ENCODE results near the gene CD7. TPM values are rescaled to one million over a fixed set of nuclear protein-coding genes. Genes with fewer than 3 reads are reported as not detected.
A peak's percentile ranks its signal among the peaks of the same experiment; 100 is the strongest.

The CD7 gene
- total RNA-seq, 1 donor from 2014 or later: not detected

- H3K27me3 Mint-ChIP-seq (ENCODE audit: insufficient read depth, low read depth): peaks cover 11% of the 10 kb centered on the region
- peak within 1 kb of the TSS; percentile 100 for H3K27ac ChIP-seq
- H3K27ac Mint-ChIP-seq: peak within 1 kb of the TSS; percentile 100
- peak within 1 kb of the TSS; percentile 82 for H3K4me3 ChIP-seq
- peak within 1 kb of the TSS; percentile 81 for H2AFZ ChIP-seq (replicated peaks)
- peaks cover 9% of the 10 kb centered on the region for H3K36me3 ChIP-seq
- H3K9ac ChIP-seq: peak within 1 kb of the TSS; percentile 99
- peak within 1 kb of the TSS; percentile 94 for H3K4me3 Mint-ChIP-seq
- H3K9me3 Mint-ChIP-seq: no peaks in the 10 kb centered on the region
- TF ChIP-seq EZH2phosphoT487 (IDR thresholded peaks at IDR 0.05): no peak
- no peak for TF ChIP-seq EZH2 (IDR thresholded peaks at IDR 0.05)
- TF ChIP-seq, protein P1, sequence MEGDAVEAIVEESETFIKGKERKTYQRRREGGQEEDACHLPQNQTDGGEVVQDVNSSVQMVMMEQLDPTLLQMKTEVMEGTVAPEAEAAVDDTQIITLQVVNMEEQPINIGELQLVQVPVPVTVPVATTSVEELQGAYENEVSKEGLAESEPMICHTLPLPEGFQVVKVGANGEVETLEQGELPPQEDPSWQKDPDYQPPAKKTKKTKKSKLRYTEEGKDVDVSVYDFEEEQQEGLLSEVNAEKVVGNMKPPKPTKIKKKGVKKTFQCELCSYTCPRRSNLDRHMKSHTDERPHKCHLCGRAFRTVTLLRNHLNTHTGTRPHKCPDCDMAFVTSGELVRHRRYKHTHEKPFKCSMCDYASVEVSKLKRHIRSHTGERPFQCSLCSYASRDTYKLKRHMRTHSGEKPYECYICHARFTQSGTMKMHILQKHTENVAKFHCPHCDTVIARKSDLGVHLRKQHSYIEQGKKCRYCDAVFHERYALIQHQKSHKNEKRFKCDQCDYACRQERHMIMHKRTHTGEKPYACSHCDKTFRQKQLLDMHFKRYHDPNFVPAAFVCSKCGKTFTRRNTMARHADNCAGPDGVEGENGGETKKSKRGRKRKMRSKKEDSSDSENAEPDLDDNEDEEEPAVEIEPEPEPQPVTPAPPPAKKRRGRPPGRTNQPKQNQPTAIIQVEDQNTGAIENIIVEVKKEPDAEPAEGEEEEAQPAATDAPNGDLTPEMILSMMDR (IDR thresholded peaks at IDR 0.05): no peak
- no peaks in the 10 kb centered on the region for H3K9me3 ChIP-seq (ENCODE audit: low read depth)
- H3K4me1 Mint-ChIP-seq: peaks cover 37% of the 10 kb centered on the region
- peak; percentile 96 for DNase-seq (ENCODE audit: low spot score)
- H3K36me3 Mint-ChIP-seq: peaks cover 21% of the 10 kb centered on the region
- peaks cover 41% of the 10 kb centered on the region for H4K20me1 ChIP-seq (ENCODE audit: low read depth)
- peaks cover 9% of the 10 kb centered on the region for H3F3A ChIP-seq (ENCODE audit: low read depth)
- peaks cover 47% of the 10 kb centered on the region for H3K79me2 ChIP-seq (ENCODE audit: low read depth)
- H3K27me3 ChIP-seq: peaks cover 4% of the 10 kb centered on the region
- H3K4me2 ChIP-seq: peak within 1 kb of the TSS; percentile 91
- H3K4me1 ChIP-seq: peaks cover 18% of the 10 kb centered on the region
Measured at GRCh38 chr17:82273327-82274133, 43.9 kb downstream of the CD7 start, which contains the start of gene CSNK1D. Gene CSNK1D, minus strand, starts transcription at chr17:82273700. Its CDS starts 319 bp downstream, at chr17:82273381.

DNA sequence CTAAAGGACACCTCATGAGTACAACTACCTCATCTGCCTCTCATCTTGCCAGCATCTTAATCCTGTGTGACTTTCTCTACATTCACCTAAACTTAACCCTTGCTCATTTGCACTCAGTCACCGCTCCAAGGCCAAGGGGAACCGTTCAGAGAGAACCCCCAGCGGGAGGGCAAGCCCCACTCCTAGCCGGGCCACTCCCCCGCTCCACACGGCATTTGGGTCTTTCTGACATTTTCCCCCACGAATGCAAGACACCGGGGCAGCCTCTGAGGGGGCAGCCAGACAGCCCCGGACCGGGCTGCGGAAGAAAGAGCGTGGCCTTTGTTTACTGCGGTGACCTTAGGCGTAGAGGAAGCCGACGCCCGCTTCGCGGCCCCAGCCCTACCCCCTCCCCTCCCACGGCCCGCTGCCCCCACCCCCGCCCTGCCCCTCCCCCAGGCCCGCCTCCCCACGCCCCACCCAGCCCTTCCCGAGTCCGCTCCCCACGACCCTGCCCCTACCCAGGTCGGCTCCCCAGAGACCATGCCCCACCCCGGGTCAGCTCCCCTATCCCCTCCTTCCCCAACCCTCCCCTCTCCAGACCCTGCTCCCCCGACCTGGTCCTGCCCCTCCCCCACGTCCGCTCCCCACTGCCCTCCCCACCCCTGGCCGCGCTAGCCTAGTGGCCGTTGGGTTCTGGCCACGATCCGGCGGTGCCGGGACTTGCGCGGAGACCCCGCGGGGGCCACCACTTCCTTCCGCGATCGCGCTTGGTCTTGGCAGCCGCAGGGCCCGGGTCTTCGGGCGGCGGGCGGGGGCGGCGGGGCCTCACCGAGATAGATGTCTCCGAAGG, 44.7 kb downstream of the CD7 start:
- H4K20me1 ChIP-seq (ENCODE audit: low read depth): peaks cover 50% of the 10 kb centered on the region
- Mint-ChIP-seq H3K4me3 (peak overlapping the region; percentile 94), H3K27me3 (ENCODE audit: insufficient read depth, low read depth) (peaks cover 6% of the 10 kb centered on the region), H3K4me1 (peaks cover 41% of the 10 kb centered on the region), H3K9me3 (no peaks in the 10 kb centered on the region), H3K36me3 (peaks cover 21% of the 10 kb centered on the region), H3K27ac (peak overlapping the region; percentile 93)
- H3K27me3 ChIP-seq: peaks cover 4% of the 10 kb centered on the region
- peaks cover 9% of the 10 kb centered on the region for H3F3A ChIP-seq (ENCODE audit: low read depth)
- peak overlapping the region; percentile 99 for H3K9ac ChIP-seq
- peak overlapping the region; percentile 100 for H3K27ac ChIP-seq
- peaks cover 9% of the 10 kb centered on the region for H3K36me3 ChIP-seq
- peak overlapping the region; percentile 82 for H3K4me3 ChIP-seq
- TF ChIP-seq EZH2 (IDR thresholded peaks at IDR 0.05) (no peak), EZH2phosphoT487 (IDR thresholded peaks at IDR 0.05) (no peak)
- TF ChIP-seq, protein P1 (IDR thresholded peaks at IDR 0.05): no peak
- no peaks in the 10 kb centered on the region for H3K9me3 ChIP-seq (ENCODE audit: low read depth)
- peaks cover 18% of the 10 kb centered on the region for H3K4me1 ChIP-seq
- H3K4me2 ChIP-seq: peak overlapping the region; percentile 91
- H3K79me2 ChIP-seq (ENCODE audit: low read depth): peaks cover 55% of the 10 kb centered on the region
- H2AFZ ChIP-seq (replicated peaks): no peak overlapping the region
- peak; percentile 63 for DNase-seq (ENCODE audit: low spot score)

DNA sequence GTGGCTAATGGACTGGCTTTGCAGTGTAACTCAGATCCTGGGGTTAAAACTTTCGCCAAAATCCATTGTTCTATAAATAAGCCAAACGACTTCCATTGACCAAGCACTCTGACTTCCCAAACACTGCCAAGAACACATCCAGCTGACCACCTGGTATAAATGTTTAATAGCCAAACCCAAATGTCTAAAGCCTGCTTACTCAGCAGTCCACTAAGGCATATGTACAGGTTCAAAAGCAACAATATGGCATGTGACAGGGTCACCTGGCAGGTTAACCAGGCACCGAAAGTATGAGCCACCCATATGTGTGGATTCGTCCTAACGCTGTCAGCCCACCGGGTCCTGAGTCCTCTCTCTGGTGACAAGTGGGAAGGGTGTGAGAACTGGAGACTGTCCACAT, 46.0 kb downstream of the CD7 start:
- TF ChIP-seq EZH2 (IDR thresholded peaks at IDR 0.05) (no peak), EZH2phosphoT487 (IDR thresholded peaks at IDR 0.05) (no peak)
- TF ChIP-seq, protein P1 (IDR thresholded peaks at IDR 0.05): no peak
- H4K20me1 ChIP-seq (ENCODE audit: low read depth): peaks cover 63% of the 10 kb centered on the region
- no peak overlapping the region for H3K9ac ChIP-seq
- Mint-ChIP-seq H3K36me3 (peaks cover 25% of the 10 kb centered on the region), H3K4me1 (peaks cover 43% of the 10 kb centered on the region), H3K4me3 (peak overlapping the region; percentile 94), H3K27ac (no peak overlapping the region), H3K27me3 (ENCODE audit: insufficient read depth, low read depth) (peaks cover 2% of the 10 kb centered on the region), H3K9me3 (no peaks in the 10 kb centered on the region)
- H3K27me3 ChIP-seq: peaks cover 4% of the 10 kb centered on the region
- H3K4me1 ChIP-seq: peaks cover 18% of the 10 kb centered on the region
- no peak overlapping the region for H2AFZ ChIP-seq (replicated peaks)
- no peaks in the 10 kb centered on the region for H3K9me3 ChIP-seq (ENCODE audit: low read depth)
- no peak for DNase-seq (ENCODE audit: low spot score)
- peaks cover 9% of the 10 kb centered on the region for H3F3A ChIP-seq (ENCODE audit: low read depth)
- H3K4me2 ChIP-seq: peak overlapping the region; percentile 91
- H3K27ac ChIP-seq: no peak overlapping the region
- H3K4me3 ChIP-seq: peak overlapping the region; percentile 82
- peaks cover 9% of the 10 kb centered on the region for H3K36me3 ChIP-seq
- H3K79me2 ChIP-seq (ENCODE audit: low read depth): peaks cover 68% of the 10 kb centered on the region

Measured in neural progenitor cell (in vitro differentiated cells).